NCI-H1417 (cell line): ENCODE data around the gene TSPAN17.

Experiments
- DNase-seq, 3 experiments: peaks; one replicate each; lab custom pipeline; 2025; lab: John Stamatoyannopoulos, UW

Gene TSPAN17

GRCh38 chr5:176621661-176622079 lies 25.6 kb upstream of the TSPAN17 start:
- DNase-seq, result no peak

DNA sequence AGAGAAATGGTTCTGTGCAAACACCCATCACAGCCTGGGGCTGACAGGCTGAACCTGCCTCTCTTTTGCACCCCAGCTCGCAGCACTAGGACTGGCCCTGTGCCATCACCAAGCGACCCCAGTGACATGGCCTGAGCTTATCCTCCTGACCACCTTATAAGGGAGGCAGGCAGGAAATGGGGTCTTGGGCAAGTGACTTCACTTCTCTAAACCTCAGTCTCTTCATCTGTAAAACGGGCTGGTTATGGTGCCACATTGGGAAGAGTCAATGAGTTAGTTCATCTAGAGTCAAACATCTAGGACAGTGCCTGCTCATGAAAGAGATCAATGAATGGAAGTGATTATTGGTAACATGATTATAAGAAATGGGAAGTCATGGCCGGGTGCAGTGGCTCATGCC lies 23.1 kb upstream of the TSPAN17 start:
- no peak for DNase-seq

GRCh38 chr5:176624938-176625337 lies 22.3 kb upstream of the TSPAN17 start:
- no peak for DNase-seq

GRCh38 chr5:176625512-176625911 lies 21.8 kb upstream of the TSPAN17 start:
- DNase-seq, result no peak

DNA sequence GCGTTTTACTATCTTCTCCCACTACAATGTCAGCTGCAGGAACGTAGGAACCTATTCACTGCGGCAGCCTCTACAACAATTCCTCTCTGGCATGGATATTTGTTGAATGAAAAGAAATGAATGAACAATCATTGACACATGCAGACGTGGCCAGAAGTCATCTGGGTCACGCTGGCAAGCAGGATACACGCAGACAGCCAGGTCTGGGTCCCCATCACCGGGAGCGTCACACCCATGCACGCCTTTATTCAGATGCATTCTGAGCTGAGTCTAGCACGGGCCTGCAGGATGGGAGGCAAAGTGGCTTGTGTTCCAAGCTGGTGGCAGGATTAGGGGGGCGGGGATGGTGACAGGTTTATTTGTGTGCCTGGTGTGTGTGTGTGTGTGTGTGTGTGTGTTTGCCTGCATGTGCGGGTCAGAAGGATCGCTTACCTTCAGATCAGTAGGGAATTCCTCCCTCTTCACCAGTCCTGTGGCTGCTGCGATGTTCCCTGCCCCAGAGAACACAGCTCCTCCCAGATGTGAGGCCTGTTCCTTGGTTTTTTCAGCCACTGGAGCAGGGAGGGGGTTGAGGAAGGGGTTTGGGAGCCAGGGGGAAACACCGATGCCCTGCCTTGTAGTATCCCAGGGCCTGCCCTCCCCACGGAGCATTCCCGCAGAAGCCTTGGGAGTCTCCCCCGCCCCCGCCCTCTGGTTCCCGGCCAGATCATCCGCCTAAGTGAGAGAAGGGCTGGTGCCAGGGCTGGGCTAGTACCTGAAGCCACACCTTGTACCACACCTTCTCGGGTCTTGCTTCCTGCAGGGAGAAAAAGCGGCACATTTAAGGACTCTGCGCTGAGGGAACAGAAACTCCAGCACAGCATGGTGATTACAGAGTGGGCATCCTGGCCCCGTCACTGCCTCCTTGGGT lies 21.1 kb upstream of the TSPAN17 start:
- no peak for DNase-seq

GRCh38 chr5:176626876-176627236 lies 20.4 kb upstream of the TSPAN17 start:
- no peak for DNase-seq

DNA sequence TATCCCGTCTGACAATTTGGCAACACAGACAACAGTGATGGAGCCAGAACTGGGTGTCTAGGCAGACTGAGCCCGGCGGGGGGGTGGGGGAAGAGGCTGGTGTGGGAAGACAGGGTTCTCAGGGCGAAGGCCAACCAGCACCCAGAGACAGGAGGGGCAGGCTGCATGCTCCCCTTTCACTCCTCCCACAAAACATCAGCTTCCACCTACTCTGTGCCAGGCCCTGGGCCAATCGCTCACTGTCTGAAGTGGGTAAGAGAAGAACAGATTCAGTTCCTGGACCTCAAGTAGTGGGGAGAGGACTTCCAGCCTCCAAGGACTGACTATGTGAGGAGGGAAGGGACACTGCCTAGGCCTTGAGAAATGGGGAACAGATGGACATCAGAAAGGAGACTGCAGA lies 19.7 kb upstream of the TSPAN17 start:
- DNase-seq, result no peak

GRCh38 chr5:176628406-176629228 lies 18.7 kb upstream of the TSPAN17 start:
- no peak for DNase-seq

DNA sequence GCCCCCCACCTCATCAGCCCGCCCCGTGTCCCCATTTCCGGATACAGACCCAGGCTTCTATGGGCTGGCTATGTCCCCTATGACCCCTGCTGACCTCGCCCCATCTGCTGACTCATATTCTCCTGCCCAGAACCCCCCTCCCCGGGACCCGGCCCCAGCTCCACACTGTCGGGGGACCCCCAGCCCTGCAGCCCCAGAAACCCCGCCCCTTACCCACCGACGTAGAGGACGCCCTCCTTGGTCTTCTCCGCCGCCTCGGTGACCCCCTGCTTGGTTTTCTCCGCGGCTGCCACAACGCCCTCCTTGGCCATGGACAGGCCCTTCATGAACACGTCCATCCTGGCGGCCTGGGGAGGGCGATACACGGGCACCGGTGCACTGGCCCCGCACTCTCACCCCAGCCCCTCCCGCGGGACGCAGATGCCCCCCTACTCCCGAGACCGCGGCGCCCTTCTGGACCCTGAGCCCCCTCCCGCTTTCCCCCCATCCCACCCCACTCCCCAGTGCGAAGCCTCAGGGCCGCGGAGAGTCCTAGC lies 17.9 kb upstream of the TSPAN17 start:
- no peak for DNase-seq

DNA sequence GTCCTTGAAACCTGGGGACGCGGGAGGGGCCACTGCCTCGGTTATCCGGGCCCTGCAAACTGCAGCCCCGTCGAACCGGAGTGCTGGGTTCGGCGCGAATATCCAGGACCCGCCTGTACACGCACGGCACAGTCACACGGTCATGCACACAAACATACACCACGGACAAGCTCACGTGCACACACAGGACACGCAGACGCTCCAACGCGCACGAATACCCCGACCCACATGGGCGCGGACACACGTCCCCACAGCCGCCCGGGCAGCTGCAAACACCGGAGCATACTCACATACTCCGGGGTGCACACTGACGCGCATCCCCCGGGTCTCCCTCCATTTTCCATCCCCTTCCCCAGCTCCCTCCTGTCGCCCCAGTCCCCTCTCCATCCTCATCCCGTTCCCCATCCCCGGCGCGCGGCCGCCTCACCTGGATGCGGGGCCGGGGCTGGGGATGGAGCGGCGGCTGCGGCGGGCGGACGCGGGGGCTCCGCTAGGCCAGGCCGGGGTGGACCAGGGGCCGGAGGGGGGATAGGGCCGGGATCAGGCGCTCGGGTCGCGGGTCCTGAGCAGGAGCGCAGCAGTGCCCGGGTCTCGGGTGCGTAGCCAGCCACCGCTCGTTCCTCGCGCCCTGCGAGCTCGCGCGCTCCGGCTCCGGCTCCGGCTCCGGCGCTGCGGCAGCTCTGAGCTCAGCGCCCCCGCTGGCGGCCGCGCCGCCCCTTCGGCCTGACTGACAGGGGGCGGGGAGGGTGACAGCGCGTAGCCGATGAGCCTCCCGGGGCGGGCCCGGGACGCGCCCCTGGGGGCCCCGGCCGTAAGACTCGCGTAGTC lies 17.2 kb upstream of the TSPAN17 start, which contains the start of the genes EIF4E1B and SNCB:
Gene EIF4E1B, plus strand, starts transcription at position 823 of the 828 bp plus-strand sequence. CDS start 12,113 bp downstream, outside the sequence.
Gene SNCB, minus strand, starts transcription at position 682 of the 828 bp plus-strand sequence. CDS start 880 bp downstream, outside the sequence.
- peak; percentile 55 to 68 (median 60) for DNase-seq

- peak in 1 of 3 experiments; percentile 55 for DNase-seq
These were observed 16.5 kb upstream of the TSPAN17 start for GRCh38 chr5:176630681-176631222.

- DNase-seq, result no peak
These were observed 15.7 kb upstream of the TSPAN17 start for GRCh38 chr5:176631383-176632200.

DNA sequence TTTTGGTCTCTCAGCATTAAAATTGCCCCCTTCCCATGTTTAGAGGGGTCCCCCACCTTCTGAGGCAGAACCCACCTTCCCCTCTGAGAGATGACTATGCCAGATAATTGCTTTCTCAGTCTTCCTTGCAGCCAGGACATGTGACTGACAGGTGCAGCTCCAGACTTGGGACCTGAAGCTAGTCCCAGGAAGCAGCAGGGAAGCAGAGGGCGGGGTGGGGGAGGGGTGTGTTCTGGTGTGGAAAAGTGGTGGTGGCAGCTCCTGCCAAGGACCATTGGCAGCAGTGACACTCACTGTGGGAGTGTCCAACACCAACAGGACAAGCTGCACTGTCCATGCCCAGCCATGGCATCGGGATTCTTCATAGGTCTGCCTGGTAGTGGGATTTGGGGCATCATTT lies 14.5 kb upstream of the TSPAN17 start:
- peak in 2 of 3 experiments; percentile 7 to 10 for DNase-seq

- DNase-seq, result no peak
These were observed 13.7 kb upstream of the TSPAN17 start for GRCh38 chr5:176633598-176633997.

GRCh38 chr5:176636426-176636825 lies 10.9 kb upstream of the TSPAN17 start:
- no peak for DNase-seq

DNA sequence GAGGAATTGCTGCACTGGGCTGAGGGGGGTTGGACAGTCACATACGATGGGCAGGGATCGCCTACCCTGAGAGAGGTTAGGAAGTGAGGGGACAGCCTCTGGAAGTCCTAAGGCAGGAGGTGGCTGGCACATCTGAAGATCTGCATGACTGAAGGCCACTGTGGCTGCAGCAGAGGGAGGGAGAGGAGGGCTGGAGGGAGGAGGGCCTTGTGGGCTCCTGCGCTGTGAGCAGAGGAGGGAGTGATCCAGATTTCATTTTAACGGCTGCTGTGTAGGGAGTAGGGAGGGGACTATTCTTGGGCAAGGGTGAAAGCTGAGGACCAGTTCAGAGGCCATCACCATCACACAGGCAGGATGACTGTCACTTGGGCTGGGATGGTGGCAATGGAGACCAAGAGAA lies 9.7 kb upstream of the TSPAN17 start:
- no peak for DNase-seq

DNA sequence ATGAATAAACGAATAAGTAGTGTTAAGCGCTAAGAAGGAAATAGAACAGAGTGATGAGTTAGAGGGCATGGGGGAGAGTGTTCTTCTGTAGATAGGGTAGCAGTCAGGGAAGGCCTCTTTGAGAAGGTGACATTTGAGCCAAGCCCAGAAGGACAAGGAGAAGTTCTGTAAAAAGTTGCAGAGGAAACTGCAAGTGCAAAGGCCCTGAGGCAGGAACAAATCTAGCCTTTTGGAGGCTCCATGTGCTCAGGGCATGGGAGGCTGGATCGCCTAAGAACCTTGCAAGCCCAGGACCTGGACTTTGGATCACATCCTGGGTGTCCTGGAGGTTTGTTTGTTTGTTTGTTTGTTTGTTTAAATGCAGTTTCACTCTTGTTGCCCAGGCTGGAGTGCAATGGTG lies 8.8 kb upstream of the TSPAN17 start:
- DNase-seq, result no peak

GRCh38 chr5:176639208-176639607 lies 8.1 kb upstream of the TSPAN17 start:
- DNase-seq, result no peak

DNA sequence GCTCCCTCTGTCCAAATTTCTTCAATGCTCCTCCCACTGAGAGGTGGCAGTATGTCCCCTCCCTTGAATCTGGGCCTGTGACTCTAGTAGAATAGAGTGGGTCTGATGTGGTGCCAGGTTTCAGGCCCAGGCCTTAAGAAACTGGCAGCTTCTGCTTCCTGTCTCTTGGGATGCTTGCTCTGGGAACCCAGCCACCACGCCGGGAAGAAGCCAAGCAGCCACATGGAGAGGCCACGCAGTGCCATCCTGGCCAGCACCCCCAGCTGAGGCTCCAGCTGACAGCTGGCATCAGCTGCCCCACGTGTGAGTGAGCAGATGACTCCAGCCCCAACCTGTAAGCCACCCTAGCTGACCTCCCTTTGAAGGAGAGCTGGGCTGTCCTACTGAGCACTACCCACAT lies 7.3 kb upstream of the TSPAN17 start:
- DNase-seq, result no peak

- no peak for DNase-seq
These were observed 6.7 kb upstream of the TSPAN17 start for GRCh38 chr5:176640616-176641015.
